Right atrium auricular region (tissue), 2 donors: ENCODE results near the gene TRAPPC2B. TPM values are rescaled to one million over a fixed set of nuclear protein-coding genes. Genes with fewer than 3 reads are reported as not detected.

Source experiments
- DNase-seq: peaks from one replicate; pipeline ENCODE4 v3.0.0-alpha.2; 2019; ENCODE audit warnings: low spot score
- H3K27ac ChIP-seq, 2 donors: fragments of 200-600 bp; sonication (generic); 1 replicate in 1 of 2; 2 replicates in 1 of 2; pipeline ENCODE4 v1.5.1; 2016 to 2019
- H3K27me3 ChIP-seq, 2 donors: fragments of 200-600 bp; sonication (generic); one replicate each; pipeline versions ENCODE4 v1.5.1 to v1.6.0; 2017 to 2019
- H3K36me3 ChIP-seq: fragments of 200-600 bp; sonication (generic); one replicate; pipeline ENCODE4 v1.5.1; 2016
- H3K4me1 ChIP-seq, 2 donors: fragments of 200-600 bp; sonication (generic); one replicate each; pipeline versions ENCODE4 v1.5.1 to v1.6.0; 2017 to 2019
- H3K4me3 ChIP-seq, 2 donors: fragments of 200-600 bp; sonication (generic); 1 replicate in 1 of 2; 2 replicates in 1 of 2; pipeline ENCODE4 v1.5.1; 2017 to 2019; ENCODE audit warnings: mild to moderate bottlenecking in 1 of 2, moderate library complexity in 1 of 2
- H3K9me3 ChIP-seq, 2 donors: fragments of 200-600 bp; sonication (generic); one replicate each; pipeline ENCODE4 v1.5.1; 2019
- CTCF ChIP-seq, 2 donors: fragments of 200-600 bp; sonication (generic); IDR thresholded peaks; one replicate each; pipeline ENCODE4 v1.5.1; 2019; ENCODE audit warnings: antibody characterized with exemption in 2 of 2
- total RNA-seq, 2 donors: library from RNA; depleted of rRNA; stranded (reverse); fragments of >200 nt; gene quantifications; one replicate each; pipeline ENCODE4 v1.1.0, GENCODE V29; 2016

The TRAPPC2B gene
- total RNA-seq, 2 donors from 2014 or later = 16.2 to 23.1 TPM

- no peak for DNase-seq
- H3K9me3 ChIP-seq = peaks cover 0 to 40% of the 10 kb centered on the region in 2 donors
- H3K4me3 ChIP-seq = no peak overlapping the region
- peaks cover 0 to 29% of the 10 kb centered on the region in 2 donors for H3K4me1 ChIP-seq
- no peaks in the 10 kb centered on the region for H3K27me3 ChIP-seq
- H3K27ac ChIP-seq = no peak overlapping the region
- TF ChIP-seq CTCF (IDR thresholded peaks at IDR 0.05) = no peak
- H3K36me3 ChIP-seq = peaks cover 52% of the 10 kb centered on the region
These were observed 5.9 kb upstream of the TRAPPC2B start for GRCh38 chr19:57357406-57357805.

- TF ChIP-seq CTCF (IDR thresholded peaks at IDR 0.05) = no peak
- H3K27me3 ChIP-seq = no peaks in the 10 kb centered on the region
- H3K27ac ChIP-seq = no peak overlapping the region
- H3K4me3 ChIP-seq = no peak overlapping the region
- H3K36me3 ChIP-seq = peaks cover 47% of the 10 kb centered on the region
- peaks cover 0 to 22% of the 10 kb centered on the region in 2 donors for H3K4me1 ChIP-seq
- H3K9me3 ChIP-seq = peaks cover 0 to 40% of the 10 kb centered on the region in 2 donors
- no peak for DNase-seq
These were observed 4.1 kb upstream of the TRAPPC2B start for GRCh38 chr19:57359300-57359699.

GRCh38 chr19:57362419-57362818, 932 bp upstream of the TRAPPC2B start:
- Histone ChIP-seq H3K4me1 (peaks cover 0 to 22% of the 10 kb centered on the region in 2 donors), H3K9me3 (peaks cover 0 to 22% of the 10 kb centered on the region in 2 donors), H3K36me3 (peaks cover 17% of the 10 kb centered on the region), H3K27me3 (no peaks in the 10 kb centered on the region), H3K27ac (peak overlapping the region; percentile 98 to 99), H3K4me3 (peak overlapping the region in 1 of 2 donors; percentile 90)
- no peak for TF ChIP-seq CTCF (IDR thresholded peaks at IDR 0.05)
- no peak for DNase-seq

- peaks cover 4% of the 10 kb centered on the region for H3K36me3 ChIP-seq
- H3K27ac ChIP-seq = peak overlapping the region; percentile 98 to 99
- H3K4me3 ChIP-seq = peak overlapping the region; percentile 90 to 97
- TF ChIP-seq CTCF (IDR thresholded peaks at IDR 0.05) = no peak
- H3K9me3 ChIP-seq = peaks cover 0 to 10% of the 10 kb centered on the region in 2 donors
- H3K4me1 ChIP-seq = peaks cover 0 to 22% of the 10 kb centered on the region in 2 donors
- no peaks in the 10 kb centered on the region for H3K27me3 ChIP-seq
- no peak for DNase-seq
These were observed 384 bp downstream of the TRAPPC2B start for GRCh38 chr19:57363688-57364181.

GRCh38 chr19:57366776-57367175, 3.4 kb downstream of the TRAPPC2B start:
- peaks cover 0 to 22% of the 10 kb centered on the region in 2 donors for H3K4me1 ChIP-seq
- no peak overlapping the region for H3K27ac ChIP-seq

More at GRCh38 chr19:57366776-57367175, 3.4 kb downstream of the TRAPPC2B start:
- Histone ChIP-seq H3K27me3 (no peaks in the 10 kb centered on the region), H3K36me3 (peaks cover 2% of the 10 kb centered on the region), H3K4me3 (no peak overlapping the region), H3K9me3 (no peaks in the 10 kb centered on the region)
- no peak for TF ChIP-seq CTCF (IDR thresholded peaks at IDR 0.05)
- DNase-seq = no peak
